ENCODE data around the gene SSBP3. TPM values are rescaled to one million over a fixed set of nuclear protein-coding genes. Genes with fewer than 3 reads are reported as not detected.

The SSBP3 gene
- total RNA-seq, 2 experiments from 2014 or later, result 44.4 to 49.6 TPM

- no peak for DNase-seq
- H3K36me3 Mint-ChIP-seq, result peaks cover 2% of the 10 kb centered on the region
- no peak overlapping the region for H3K4me3 Mint-ChIP-seq
- no peak overlapping the region for H3K27ac Mint-ChIP-seq
- intact Hi-C loops (cut with micrococcal nuclease), result no loop called here
- no peaks in the 10 kb centered on the region for H3K27me3 Mint-ChIP-seq
- POLR2A ChIA-PET, result no interaction called here
- CTCF ChIA-PET, result interaction anchor here (0.6 kb wide), 1 partner anchor 393 kb away, joined by 3 read pairs; no protein-coding TSS in a partner anchor
- no peaks in the 10 kb centered on the region for H3K9me3 Mint-ChIP-seq
- H3K4me1 Mint-ChIP-seq (ENCODE audit: low read depth), result no peaks in the 10 kb centered on the region
Observed at GRCh38 chr1:54253480-54253879, 152.7 kb downstream of the SSBP3 start.

- no peaks in the 10 kb centered on the region for H3K4me1 Mint-ChIP-seq (ENCODE audit: low read depth)
- no peak overlapping the region for H3K4me3 Mint-ChIP-seq
- DNase-seq, result no peak
- ChIA-PET CTCF (no interaction called here), POLR2A (no interaction called here)
- H3K9me3 Mint-ChIP-seq, result no peaks in the 10 kb centered on the region
- no peak overlapping the region for H3K27ac Mint-ChIP-seq
- intact Hi-C loops (cut with micrococcal nuclease), result no loop called here
- H3K27me3 Mint-ChIP-seq, result no peaks in the 10 kb centered on the region
- peaks cover 2% of the 10 kb centered on the region for H3K36me3 Mint-ChIP-seq
Observed at GRCh38 chr1:54252371-54252936, 153.7 kb downstream of the SSBP3 start.

GRCh38 chr1:54250670-54251069, 155.5 kb downstream of the SSBP3 start:
- H3K36me3 Mint-ChIP-seq, result peaks cover 2% of the 10 kb centered on the region
- H3K4me3 Mint-ChIP-seq, result no peak overlapping the region
- ChIA-PET CTCF (no interaction called here), POLR2A (no interaction called here)
- no peaks in the 10 kb centered on the region for H3K27me3 Mint-ChIP-seq
- intact Hi-C loops (cut with micrococcal nuclease), result no loop called here
- H3K4me1 Mint-ChIP-seq (ENCODE audit: low read depth), result no peaks in the 10 kb centered on the region
- no peak overlapping the region for H3K27ac Mint-ChIP-seq
- DNase-seq, result no peak
- no peaks in the 10 kb centered on the region for H3K9me3 Mint-ChIP-seq

- Mint-ChIP-seq H3K4me3 (no peak overlapping the region), H3K27me3 (no peaks in the 10 kb centered on the region), H3K9me3 (no peaks in the 10 kb centered on the region), H3K4me1 (ENCODE audit: low read depth) (no peaks in the 10 kb centered on the region), H3K27ac (no peak overlapping the region), H3K36me3 (peaks cover 2% of the 10 kb centered on the region)
- CTCF ChIA-PET, result no interaction called here
- intact Hi-C loops (cut with micrococcal nuclease), result no loop called here
- DNase-seq, result no peak
- POLR2A ChIA-PET, result no interaction called here
Observed at GRCh38 chr1:54249819-54250435, 156.3 kb downstream of the SSBP3 start.

GRCh38 chr1:54248966-54249365, 157.2 kb downstream of the SSBP3 start:
- CTCF ChIA-PET, result interaction anchor here (0.5 kb wide), 1 partner anchor 137 kb away, joined by 3 read pairs; no protein-coding TSS in a partner anchor
- Mint-ChIP-seq H3K27me3 (no peaks in the 10 kb centered on the region), H3K9me3 (no peaks in the 10 kb centered on the region), H3K4me3 (no peak overlapping the region), H3K27ac (no peak overlapping the region), H3K4me1 (ENCODE audit: low read depth) (no peaks in the 10 kb centered on the region), H3K36me3 (peaks cover 2% of the 10 kb centered on the region)
- POLR2A ChIA-PET, result no interaction called here
- no peak for DNase-seq
- intact Hi-C loops (cut with micrococcal nuclease), result no loop called here

- POLR2A ChIA-PET, result no interaction called here
- Mint-ChIP-seq H3K27ac (no peak overlapping the region), H3K27me3 (no peaks in the 10 kb centered on the region), H3K36me3 (peaks cover 2% of the 10 kb centered on the region), H3K4me3 (no peak overlapping the region), H3K4me1 (ENCODE audit: low read depth) (no peaks in the 10 kb centered on the region), H3K9me3 (no peaks in the 10 kb centered on the region)
- CTCF ChIA-PET, result interaction anchor here (0.6 kb wide), 1 partner anchor 65 kb away, joined by 5 read pairs; no protein-coding TSS in a partner anchor
- DNase-seq, result no peak
- intact Hi-C loops (cut with micrococcal nuclease), result no loop called here
Observed at GRCh38 chr1:54247863-54248515, 158.2 kb downstream of the SSBP3 start.

- H3K27ac Mint-ChIP-seq, result no peak overlapping the region
- peaks cover 2% of the 10 kb centered on the region for H3K36me3 Mint-ChIP-seq
- no peak overlapping the region for H3K4me3 Mint-ChIP-seq
- intact Hi-C loops (cut with micrococcal nuclease), result no loop called here
- ChIA-PET CTCF (interaction anchor here (1.2 kb wide), 1 partner anchor 33 kb away, joined by 3 read pairs; no protein-coding TSS in a partner anchor), POLR2A (no interaction called here)
- no peaks in the 10 kb centered on the region for H3K27me3 Mint-ChIP-seq
- DNase-seq, result no peak
- H3K9me3 Mint-ChIP-seq, result no peaks in the 10 kb centered on the region
- no peaks in the 10 kb centered on the region for H3K4me1 Mint-ChIP-seq (ENCODE audit: low read depth)
Observed at GRCh38 chr1:54246116-54246721, 160.0 kb downstream of the SSBP3 start.

GRCh38 chr1:54245501-54245900, 160.7 kb downstream of the SSBP3 start:
- ChIA-PET CTCF (no interaction called here), POLR2A (no interaction called here)
- H3K4me3 Mint-ChIP-seq, result no peak overlapping the region
- H3K27me3 Mint-ChIP-seq, result no peaks in the 10 kb centered on the region
- H3K4me1 Mint-ChIP-seq (ENCODE audit: low read depth), result no peaks in the 10 kb centered on the region
- H3K36me3 Mint-ChIP-seq, result no peaks in the 10 kb centered on the region
- H3K9me3 Mint-ChIP-seq, result no peaks in the 10 kb centered on the region
- intact Hi-C loops (cut with micrococcal nuclease), result no loop called here
- DNase-seq, result no peak
- H3K27ac Mint-ChIP-seq, result no peak overlapping the region

GRCh38 chr1:54244655-54245054, 161.5 kb downstream of the SSBP3 start:
- Mint-ChIP-seq H3K4me1 (ENCODE audit: low read depth) (no peaks in the 10 kb centered on the region), H3K4me3 (no peak overlapping the region), H3K27me3 (no peaks in the 10 kb centered on the region), H3K36me3 (no peaks in the 10 kb centered on the region), H3K27ac (no peak overlapping the region), H3K9me3 (no peaks in the 10 kb centered on the region)
- ChIA-PET CTCF (interaction anchor here (0.6 kb wide), 1 partner anchor 10 kb away, joined by 3 read pairs; no protein-coding TSS in a partner anchor), POLR2A (no interaction called here)
- DNase-seq, result no peak
- intact Hi-C loops (cut with micrococcal nuclease), result no loop called here

- no peak for DNase-seq
- POLR2A ChIA-PET, result no interaction called here
- Mint-ChIP-seq H3K27me3 (no peaks in the 10 kb centered on the region), H3K36me3 (peaks cover 6% of the 10 kb centered on the region), H3K4me1 (ENCODE audit: low read depth) (no peaks in the 10 kb centered on the region), H3K4me3 (no peak overlapping the region), H3K27ac (no peak overlapping the region), H3K9me3 (no peaks in the 10 kb centered on the region)
- intact Hi-C loops (cut with micrococcal nuclease), result no loop called here
- CTCF ChIA-PET, result no interaction called here
Observed at GRCh38 chr1:54243022-54243421, 163.2 kb downstream of the SSBP3 start.

GRCh38 chr1:54241364-54241763, 164.8 kb downstream of the SSBP3 start:
- Mint-ChIP-seq H3K4me3 (no peak overlapping the region), H3K9me3 (no peaks in the 10 kb centered on the region), H3K36me3 (peaks cover 18% of the 10 kb centered on the region), H3K4me1 (ENCODE audit: low read depth) (no peaks in the 10 kb centered on the region), H3K27me3 (no peaks in the 10 kb centered on the region), H3K27ac (no peak overlapping the region)
- POLR2A ChIA-PET, result no interaction called here
- DNase-seq, result no peak
- intact Hi-C loops (cut with micrococcal nuclease), result no loop called here
- CTCF ChIA-PET, result no interaction called here

GRCh38 chr1:54240741-54241335, 165.4 kb downstream of the SSBP3 start:
- peaks cover 18% of the 10 kb centered on the region for H3K36me3 Mint-ChIP-seq
- POLR2A ChIA-PET, result no interaction called here
- no peaks in the 10 kb centered on the region for H3K4me1 Mint-ChIP-seq (ENCODE audit: low read depth)
- no peaks in the 10 kb centered on the region for H3K27me3 Mint-ChIP-seq
- intact Hi-C loops (cut with micrococcal nuclease), result no loop called here
- H3K27ac Mint-ChIP-seq, result no peak overlapping the region
- CTCF ChIA-PET, result no interaction called here
- H3K9me3 Mint-ChIP-seq, result no peaks in the 10 kb centered on the region
- no peak for DNase-seq
- H3K4me3 Mint-ChIP-seq, result no peak overlapping the region
